Caco-2 (cell line): ENCODE data around the gene CARD9. TPM values are rescaled to one million over a fixed set of nuclear protein-coding genes. Genes with fewer than 3 reads are reported as not detected.

Experiments used
- BruUV-seq: library from RNA; stranded (reverse); fragments of 400-500 nt; replicated peaks from 2 replicates; lab custom pipeline; 2021; lab: Mats Ljungman, UMichigan
- CTCF ChIA-PET: fragments of 300-600 bp; sonication (Branson Sonifier 250); formaldehyde crosslinking; loops from one replicate; lab custom pipeline; 2022; ENCODE audit warnings: antibody characterized with exemption; lab: Charles Lee
- POLR2A ChIA-PET: fragments of 300-600 bp; sonication (Branson Sonifier 250); formaldehyde crosslinking; loops from one replicate; lab custom pipeline; 2022; ENCODE audit warnings: antibody characterized with exemption; lab: Charles Lee
- DNase-seq, 2 experiments: peaks; one replicate each; pipeline versions ENCODE4 v3.0.0 to v3.0.0-alpha.2; 2020 to 2022
- H3K27me3 ChIP-seq: replicated peaks from 2 replicates; pipeline ENCODE4 v1.6.0; 2011; ENCODE audit warnings: low read length; ENCODE audit not compliant: control insufficient read depth, insufficient read depth
- H3K36me3 ChIP-seq: 2 replicates; pipeline ENCODE4 v1.5.1; 2011; ENCODE audit warnings: low read length; ENCODE audit not compliant: control insufficient read depth, insufficient read depth
- H3K4me1 ChIP-seq: fragments of 250-450 bp; sonication (Bioruptor Pico); 2 replicates; pipeline ENCODE4 v1.5.1; 2020; ENCODE audit warnings: mild to moderate bottlenecking
- H3K4me3 ChIP-seq: 2 replicates; pipeline ENCODE4 v1.5.1; 2011; ENCODE audit warnings: low read depth, mild to moderate bottlenecking, control low read depth, low read length
- H3K9me3 ChIP-seq: fragments of 250-450 bp; sonication (Bioruptor Pico); 2 replicates; pipeline ENCODE4 v1.5.1; 2020; ENCODE audit warnings: mild to moderate bottlenecking, moderate library complexity
- H3K27ac Mint-ChIP-seq: one replicate; pipeline ENCODE4 v1.8.0; 2022; ENCODE audit warnings: mixed read lengths; ENCODE audit not compliant: unreplicated experiment
- H3K27me3 Mint-ChIP-seq: one replicate; pipeline ENCODE4 v1.8.0; 2022; ENCODE audit warnings: mixed read lengths; ENCODE audit not compliant: insufficient read depth, unreplicated experiment
- H3K36me3 Mint-ChIP-seq: one replicate; pipeline ENCODE4 v1.8.0; 2022; ENCODE audit warnings: mild to moderate bottlenecking, mixed read lengths; ENCODE audit not compliant: insufficient read depth, unreplicated experiment
- H3K4me1 Mint-ChIP-seq: one replicate; pipeline ENCODE4 v1.8.0; 2022; ENCODE audit warnings: low read depth, mixed read lengths; ENCODE audit not compliant: unreplicated experiment
- H3K4me3 Mint-ChIP-seq: one replicate; pipeline ENCODE4 v1.8.0; 2022; ENCODE audit warnings: mild to moderate bottlenecking, moderate library complexity, mixed read lengths; ENCODE audit not compliant: unreplicated experiment
- H3K9me3 Mint-ChIP-seq: one replicate; pipeline ENCODE4 v1.8.0; 2022; ENCODE audit warnings: mixed read lengths; ENCODE audit not compliant: unreplicated experiment
- intact Hi-C: fragments of 100-400 bp; cut with micrococcal nuclease; formaldehyde crosslinking; loops from one replicate; pipeline ENCODE4 v1.10.0; 2022; ENCODE audit not compliant: unreplicated experiment
- total RNA-seq: library from RNA; stranded (reverse); gene quantifications from 2 replicates; pipeline ENCODE4 v1.2.3, GENCODE V29; 2022
- TF ChIP-seq, protein P1 (sequence below), 2 experiments: fragments of 200-600 bp in 1 of 2; IDR thresholded peaks; 1 replicate in 1 of 2; 2 replicates in 1 of 2; pipeline versions ENCODE4 v1.5.1 to v1.8.0; 2011 to 2022; ENCODE audit warnings: antibody characterized with exemption in 1 of 2, control low read depth in 1 of 2, inconsistent platforms in 1 of 2, low read depth in 1 of 2, low read length in 1 of 2, mild to moderate bottlenecking in 1 of 2, moderate library complexity in 1 of 2; ENCODE audit not compliant: insufficient read depth in 1 of 2, severe bottlenecking in 1 of 2, unreplicated experiment in 1 of 2

Gene CARD9
- total RNA-seq, 1 experiment from 2014 or later, result 1.7 TPM

DNA sequence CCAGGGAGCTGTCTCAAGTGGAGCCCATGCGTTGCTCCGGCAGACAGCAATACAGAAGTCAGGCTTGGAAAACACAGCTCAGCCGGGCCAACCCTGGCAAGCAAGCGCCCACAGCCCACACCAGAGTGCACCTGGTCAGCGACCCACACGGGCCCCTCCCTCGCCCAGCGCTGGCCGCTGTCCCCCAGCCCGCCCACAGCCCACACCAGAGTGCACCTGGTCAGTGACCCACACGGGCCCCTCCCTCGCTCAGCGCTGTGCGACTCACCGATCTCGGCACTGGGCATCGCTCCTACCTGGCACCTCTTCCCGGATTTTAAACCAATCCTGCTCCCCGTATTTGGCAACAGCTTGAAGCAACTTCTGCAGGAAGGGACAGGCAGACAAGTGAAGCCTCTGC, 13.7 kb upstream of the CARD9 start:
- ChIA-PET POLR2A (no interaction called here), CTCF (no interaction called here)
- Mint-ChIP-seq H3K27me3 (no peaks in the 10 kb centered on the region), H3K9me3 (no peaks in the 10 kb centered on the region), H3K36me3 (peaks cover 77% of the 10 kb centered on the region), H3K4me1 (no peaks in the 10 kb centered on the region), H3K27ac (no peak overlapping the region), H3K4me3 (no peak overlapping the region)
- Histone ChIP-seq H3K36me3 (peaks cover 1% of the 10 kb centered on the region; the same call in 1 of the 2 replicates), H3K4me1 (no peaks in the 10 kb centered on the region), H3K27me3 (no peaks in the 10 kb centered on the region), H3K4me3 (no peak overlapping the region), H3K9me3 (no peaks in the 10 kb centered on the region)
- intact Hi-C loops, result no loop called here
- BruUV-seq, result no TSS peak
- no peak for DNase-seq
- TF ChIP-seq, protein P1, sequence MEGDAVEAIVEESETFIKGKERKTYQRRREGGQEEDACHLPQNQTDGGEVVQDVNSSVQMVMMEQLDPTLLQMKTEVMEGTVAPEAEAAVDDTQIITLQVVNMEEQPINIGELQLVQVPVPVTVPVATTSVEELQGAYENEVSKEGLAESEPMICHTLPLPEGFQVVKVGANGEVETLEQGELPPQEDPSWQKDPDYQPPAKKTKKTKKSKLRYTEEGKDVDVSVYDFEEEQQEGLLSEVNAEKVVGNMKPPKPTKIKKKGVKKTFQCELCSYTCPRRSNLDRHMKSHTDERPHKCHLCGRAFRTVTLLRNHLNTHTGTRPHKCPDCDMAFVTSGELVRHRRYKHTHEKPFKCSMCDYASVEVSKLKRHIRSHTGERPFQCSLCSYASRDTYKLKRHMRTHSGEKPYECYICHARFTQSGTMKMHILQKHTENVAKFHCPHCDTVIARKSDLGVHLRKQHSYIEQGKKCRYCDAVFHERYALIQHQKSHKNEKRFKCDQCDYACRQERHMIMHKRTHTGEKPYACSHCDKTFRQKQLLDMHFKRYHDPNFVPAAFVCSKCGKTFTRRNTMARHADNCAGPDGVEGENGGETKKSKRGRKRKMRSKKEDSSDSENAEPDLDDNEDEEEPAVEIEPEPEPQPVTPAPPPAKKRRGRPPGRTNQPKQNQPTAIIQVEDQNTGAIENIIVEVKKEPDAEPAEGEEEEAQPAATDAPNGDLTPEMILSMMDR (IDR thresholded peaks at IDR 0.05; ENCODE audit: insufficient read depth in 1 of 2, low read depth in 1 of 2, low read length in 1 of 2, severe bottlenecking in 1 of 2, unreplicated experiment in 1 of 2), result no peak

DNA sequence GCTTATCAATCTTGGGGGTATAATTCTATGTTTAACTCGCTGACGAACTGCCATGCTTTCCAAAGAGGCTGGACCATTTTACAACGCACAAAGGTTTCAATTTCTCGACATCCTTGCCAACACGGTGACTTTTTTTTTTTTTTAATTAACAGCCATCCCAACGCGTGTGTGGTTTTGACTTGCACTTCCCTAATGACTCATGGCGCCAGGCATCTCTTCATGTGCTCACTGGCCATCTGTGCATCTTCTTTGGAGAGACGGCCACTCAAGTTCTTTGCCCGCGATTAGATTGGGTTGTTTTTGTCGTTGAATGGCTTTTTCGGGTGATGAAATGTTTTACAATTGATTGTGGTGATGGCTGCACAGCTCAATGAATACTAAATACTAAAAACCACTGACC, 12.5 kb upstream of the CARD9 start:
- TF ChIP-seq, protein P1 (IDR thresholded peaks at IDR 0.05; ENCODE audit: insufficient read depth in 1 of 2, low read depth in 1 of 2, low read length in 1 of 2, severe bottlenecking in 1 of 2, unreplicated experiment in 1 of 2), result no peak
- no peaks in the 10 kb centered on the region for H3K4me1 ChIP-seq
- ChIA-PET CTCF (interaction anchor here (0.6 kb wide), 1 partner anchor 23 kb away, joined by 4 read pairs; no protein-coding TSS in a partner anchor), POLR2A (no interaction called here)
- peaks cover 66% of the 10 kb centered on the region for H3K36me3 Mint-ChIP-seq
- peaks cover 1% of the 10 kb centered on the region; the same call in 1 of the 2 replicates for H3K36me3 ChIP-seq
- no peak overlapping the region for H3K4me3 Mint-ChIP-seq
- H3K4me1 Mint-ChIP-seq, result no peaks in the 10 kb centered on the region
- no peaks in the 10 kb centered on the region for H3K9me3 Mint-ChIP-seq
- no peak for DNase-seq
- H3K9me3 ChIP-seq, result no peaks in the 10 kb centered on the region
- TSS peak; percentile 34 for BruUV-seq
- no peaks in the 10 kb centered on the region for H3K27me3 Mint-ChIP-seq
- no peaks in the 10 kb centered on the region for H3K27me3 ChIP-seq
- no peak overlapping the region for H3K4me3 ChIP-seq
- intact Hi-C loops, result no loop called here
- no peak overlapping the region for H3K27ac Mint-ChIP-seq

DNA sequence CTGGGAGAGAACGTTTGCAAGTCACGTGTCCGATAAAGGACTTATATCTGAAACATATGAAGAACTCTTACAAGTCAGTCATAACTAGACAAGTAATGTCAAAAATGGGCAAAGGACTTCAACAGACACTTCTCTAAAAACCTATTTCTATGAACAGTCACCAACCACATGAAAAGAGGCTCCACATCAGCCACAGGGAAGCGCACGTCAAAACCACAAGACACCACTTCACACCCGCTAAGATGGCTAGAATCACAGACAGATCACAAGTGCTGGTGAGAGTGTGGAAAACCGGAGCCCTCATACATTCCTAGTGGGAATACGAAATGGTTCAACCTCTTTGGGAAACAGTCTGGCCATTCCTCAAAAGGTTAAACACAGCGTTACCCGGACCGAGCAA, 11.5 kb upstream of the CARD9 start:
- TF ChIP-seq, protein P1 (IDR thresholded peaks at IDR 0.05; ENCODE audit: insufficient read depth in 1 of 2, low read depth in 1 of 2, low read length in 1 of 2, severe bottlenecking in 1 of 2, unreplicated experiment in 1 of 2), result no peak
- Mint-ChIP-seq H3K4me1 (no peaks in the 10 kb centered on the region), H3K4me3 (no peak overlapping the region), H3K36me3 (peaks cover 56% of the 10 kb centered on the region), H3K9me3 (no peaks in the 10 kb centered on the region), H3K27ac (no peak overlapping the region), H3K27me3 (no peaks in the 10 kb centered on the region)
- Histone ChIP-seq H3K9me3 (no peaks in the 10 kb centered on the region), H3K27me3 (no peaks in the 10 kb centered on the region), H3K4me3 (no peak overlapping the region), H3K36me3 (peaks cover 1% of the 10 kb centered on the region; the same call in 1 of the 2 replicates), H3K4me1 (no peaks in the 10 kb centered on the region)
- ChIA-PET CTCF (no interaction called here), POLR2A (no interaction called here)
- no peak for DNase-seq
- no TSS peak for BruUV-seq
- intact Hi-C loops, result no loop called here
